Measurements from ENCODE around the gene TIMM17A.

GRCh38 chr1:202010180-202011015 lies 55.1 kb downstream of the TIMM17A start, which contains the start of gene ELF3:
- TF ChIP-seq CTCF (conservative IDR thresholded peaks at IDR 0.05; ENCODE audit: low read length) (no peak), EZH2phosphoT487 (IDR thresholded peaks at IDR 0.05; ENCODE audit: borderline replicate concordance) (no peak)

Measured in Loucy (cell line).